ENCODE measurements around the gene ATP2C2. TPM values are rescaled to one million over a fixed set of nuclear protein-coding genes. Genes with fewer than 3 reads are reported as not detected.
A peak's percentile ranks its signal among the peaks of the same experiment; 100 is the strongest.

Gene ATP2C2
- total and polyA plus RNA-seq, 9 of the 15 experiments (the other 6 are each of a cell fraction or from before 2014, with no cell fraction given): 0.75 TPM; not detected in 8

DNA sequence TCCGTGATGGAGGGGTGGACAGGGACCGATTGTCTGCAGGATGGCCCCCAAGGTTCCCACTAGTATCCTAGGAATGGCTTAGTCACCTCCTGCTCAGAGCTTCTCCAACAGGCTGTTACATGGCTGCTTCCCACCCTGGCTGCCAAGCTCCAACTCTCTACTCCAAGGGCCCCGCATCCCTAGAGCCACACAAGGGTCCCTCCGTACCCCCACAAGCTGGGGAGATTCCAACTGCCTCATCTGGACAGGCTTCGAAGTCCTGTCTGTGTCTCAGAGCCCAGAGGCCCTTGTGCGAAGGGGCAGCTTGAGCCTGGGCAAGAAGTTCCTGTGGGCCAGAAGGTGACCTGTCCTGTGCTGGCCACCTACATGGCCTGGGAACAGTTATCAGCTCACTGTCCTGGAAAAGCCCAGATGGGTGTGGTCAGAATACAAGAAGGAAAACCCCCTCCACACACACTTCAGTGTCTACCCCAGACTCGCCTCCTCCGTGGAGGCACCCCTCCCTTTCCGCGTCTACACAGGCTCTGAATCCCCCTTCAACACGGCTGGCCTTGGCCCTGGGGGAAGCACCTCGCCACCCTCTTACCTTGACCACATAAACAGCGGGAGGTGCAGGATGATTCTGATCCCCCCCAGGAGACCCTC lies 135.5 kb downstream of the ATP2C2 start (continued):
- no peak for TF ChIP-seq KAT2B (IDR thresholded peaks at IDR 0.05; ENCODE audit: low read depth, low read length)
- no peak for TF ChIP-seq FOXM1 (IDR thresholded peaks at IDR 0.05; ENCODE audit: low read depth)
- TF ChIP-seq FOXM1 (CRISPR knock-in tag; IDR thresholded peaks at IDR 0.05; ENCODE audit: low read depth): no peak
- TF ChIP-seq HMGN3 (IDR thresholded peaks at IDR 0.05; ENCODE audit: borderline replicate concordance, extremely low read depth, insufficient read length, low read depth, low read length): no peak
- TF ChIP-seq, protein P1, sequence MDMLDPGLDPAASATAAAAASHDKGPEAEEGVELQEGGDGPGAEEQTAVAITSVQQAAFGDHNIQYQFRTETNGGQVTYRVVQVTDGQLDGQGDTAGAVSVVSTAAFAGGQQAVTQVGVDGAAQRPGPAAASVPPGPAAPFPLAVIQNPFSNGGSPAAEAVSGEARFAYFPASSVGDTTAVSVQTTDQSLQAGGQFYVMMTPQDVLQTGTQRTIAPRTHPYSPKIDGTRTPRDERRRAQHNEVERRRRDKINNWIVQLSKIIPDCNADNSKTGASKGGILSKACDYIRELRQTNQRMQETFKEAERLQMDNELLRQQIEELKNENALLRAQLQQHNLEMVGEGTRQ (CRISPR knock-in tag; IDR thresholded peaks at IDR 0.05): no peak
- no peak for TF ChIP-seq DMBX1 (CRISPR knock-in tag; IDR thresholded peaks at IDR 0.05; ENCODE audit: borderline replicate concordance)
- 0 out of 2 replicates have a peak, but pooled peaks have one; percentile 13 for TF ChIP-seq IFI16 (CRISPR knock-in tag; IDR thresholded peaks at IDR 0.05)
- no peak for TF ChIP-seq ZNF133 (CRISPR knock-in tag; IDR thresholded peaks at IDR 0.05)
- TF ChIP-seq KHSRP (IDR thresholded peaks at IDR 0.05): no peak
- TF ChIP-seq ZNF197 (CRISPR knock-in tag; IDR thresholded peaks at IDR 0.05; ENCODE audit: low read depth): no peak
- TF ChIP-seq, protein P2, sequence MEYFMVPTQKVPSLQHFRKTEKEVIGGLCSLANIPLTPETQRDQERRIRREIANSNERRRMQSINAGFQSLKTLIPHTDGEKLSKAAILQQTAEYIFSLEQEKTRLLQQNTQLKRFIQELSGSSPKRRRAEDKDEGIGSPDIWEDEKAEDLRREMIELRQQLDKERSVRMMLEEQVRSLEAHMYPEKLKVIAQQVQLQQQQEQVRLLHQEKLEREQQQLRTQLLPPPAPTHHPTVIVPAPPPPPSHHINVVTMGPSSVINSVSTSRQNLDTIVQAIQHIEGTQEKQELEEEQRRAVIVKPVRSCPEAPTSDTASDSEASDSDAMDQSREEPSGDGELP (CRISPR knock-in tag; IDR thresholded peaks at IDR 0.05; ENCODE audit: borderline replicate concordance): no peak
- TF ChIP-seq, protein P3, sequence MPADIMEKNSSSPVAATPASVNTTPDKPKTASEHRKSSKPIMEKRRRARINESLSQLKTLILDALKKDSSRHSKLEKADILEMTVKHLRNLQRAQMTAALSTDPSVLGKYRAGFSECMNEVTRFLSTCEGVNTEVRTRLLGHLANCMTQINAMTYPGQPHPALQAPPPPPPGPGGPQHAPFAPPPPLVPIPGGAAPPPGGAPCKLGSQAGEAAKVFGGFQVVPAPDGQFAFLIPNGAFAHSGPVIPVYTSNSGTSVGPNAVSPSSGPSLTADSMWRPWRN (IDR thresholded peaks at IDR 0.05; ENCODE audit: low read depth): no peak
- TF ChIP-seq RAD21 (CRISPR knock-in tag; conservative IDR thresholded peaks at IDR 0.05 in 1 of 2, IDR thresholded peaks at IDR 0.05 in 1 of 2): no peak
- TF ChIP-seq EP400 (IDR thresholded peaks at IDR 0.05): no peak
- TF ChIP-seq BMI1 (IDR thresholded peaks at IDR 0.05; ENCODE audit: low read length): no peak
- no peak for TF ChIP-seq TCF7 (IDR thresholded peaks at IDR 0.05; ENCODE audit: borderline replicate concordance)
- no peak for TF ChIP-seq NR2F6 (CRISPR knock-in tag; IDR thresholded peaks at IDR 0.05)
- TF ChIP-seq CHD2 (IDR thresholded peaks at IDR 0.05; ENCODE audit: low read depth, low read length): no peak
- no peak for TF ChIP-seq RBM14 (IDR thresholded peaks at IDR 0.05; ENCODE audit: borderline replicate concordance, insufficient read depth, low read depth, low read length)
- TF ChIP-seq TSC22D4 (tag; IDR thresholded peaks at IDR 0.05): no peak
- no peak for TF ChIP-seq SETDB1 (IDR thresholded peaks at IDR 0.05; ENCODE audit: low read length)
- TF ChIP-seq, protein P4, sequence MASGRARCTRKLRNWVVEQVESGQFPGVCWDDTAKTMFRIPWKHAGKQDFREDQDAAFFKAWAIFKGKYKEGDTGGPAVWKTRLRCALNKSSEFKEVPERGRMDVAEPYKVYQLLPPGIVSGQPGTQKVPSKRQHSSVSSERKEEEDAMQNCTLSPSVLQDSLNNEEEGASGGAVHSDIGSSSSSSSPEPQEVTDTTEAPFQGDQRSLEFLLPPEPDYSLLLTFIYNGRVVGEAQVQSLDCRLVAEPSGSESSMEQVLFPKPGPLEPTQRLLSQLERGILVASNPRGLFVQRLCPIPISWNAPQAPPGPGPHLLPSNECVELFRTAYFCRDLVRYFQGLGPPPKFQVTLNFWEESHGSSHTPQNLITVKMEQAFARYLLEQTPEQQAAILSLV (tag; IDR thresholded peaks at IDR 0.05): no peak
- TF ChIP-seq, protein P5, sequence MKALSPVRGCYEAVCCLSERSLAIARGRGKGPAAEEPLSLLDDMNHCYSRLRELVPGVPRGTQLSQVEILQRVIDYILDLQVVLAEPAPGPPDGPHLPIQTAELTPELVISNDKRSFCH (CRISPR knock-in tag; IDR thresholded peaks at IDR 0.05): no peak
- TF ChIP-seq, protein P5 (tag; IDR thresholded peaks at IDR 0.05): no peak
- TF ChIP-seq TOE1 (IDR thresholded peaks at IDR 0.05; ENCODE audit: borderline replicate concordance): peak; percentile 31; the same call in 1 of the 2 replicates
- no peak for TF ChIP-seq TOE1 (CRISPR knock-in tag; IDR thresholded peaks at IDR 0.05; ENCODE audit: borderline replicate concordance, low read depth)

All from K562 (cell line).